SK-N-SH (cell line): ENCODE data around the gene WWOX.

Source experiments
- GATA2 ChIP-seq: sonication (generic); formaldehyde crosslinking; IDR thresholded peaks from 2 replicates; pipeline ENCODE4 v1.5.0; 2020; ENCODE audit warnings: mild to moderate bottlenecking, missing genetic modification reagents
- RCOR1 ChIP-seq: fragments of 150-350 bp; IDR thresholded peaks from 2 replicates; pipeline ENCODE4 v1.6.1; 2017; ENCODE audit warnings: antibody characterized with exemption, low read length
- TCF12 ChIP-seq: IDR thresholded peaks from 2 replicates; pipeline ENCODE4 v1.4.0; 2012
- TF ChIP-seq, protein P1 (sequence below): fragments of 200-600 bp; sonication (generic); IDR thresholded peaks from 2 replicates; pipeline ENCODE4 v1.6.1; 2017; ENCODE audit warnings: antibody characterized with exemption, mild to moderate bottlenecking, moderate library complexity

DNA sequence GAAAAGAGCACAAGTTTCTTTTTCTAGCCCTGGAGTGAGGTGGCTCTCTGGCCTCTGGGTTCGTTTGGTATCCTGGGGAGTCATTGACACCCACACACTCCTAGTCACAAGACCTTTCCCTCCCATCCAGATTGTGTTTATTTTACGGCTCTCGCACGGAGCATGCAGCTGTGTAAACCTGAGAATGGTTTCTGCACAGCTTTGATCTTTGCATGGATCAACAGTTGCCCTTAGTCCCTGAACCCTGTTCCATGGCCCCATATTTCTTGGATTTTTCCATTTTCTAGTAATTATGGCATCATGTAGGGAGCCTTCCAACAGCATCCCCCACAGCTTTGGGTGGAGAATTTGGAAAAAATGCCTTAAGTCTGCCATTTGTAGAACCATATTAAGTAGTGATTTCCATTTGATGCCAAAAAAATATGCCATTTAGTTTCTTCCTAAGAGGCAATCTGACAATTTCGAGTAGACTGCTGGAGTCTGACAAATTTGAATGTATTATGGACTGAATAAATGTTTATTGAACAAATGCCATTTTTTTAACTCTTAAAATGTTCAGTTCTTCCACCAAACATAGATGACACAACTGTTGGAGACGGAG lies 197.7 kb downstream of the WWOX start:
- no peak for TF ChIP-seq TCF12
- TF ChIP-seq GATA2 = no peak
- no peak for TF ChIP-seq RCOR1
- TF ChIP-seq, protein P1, sequence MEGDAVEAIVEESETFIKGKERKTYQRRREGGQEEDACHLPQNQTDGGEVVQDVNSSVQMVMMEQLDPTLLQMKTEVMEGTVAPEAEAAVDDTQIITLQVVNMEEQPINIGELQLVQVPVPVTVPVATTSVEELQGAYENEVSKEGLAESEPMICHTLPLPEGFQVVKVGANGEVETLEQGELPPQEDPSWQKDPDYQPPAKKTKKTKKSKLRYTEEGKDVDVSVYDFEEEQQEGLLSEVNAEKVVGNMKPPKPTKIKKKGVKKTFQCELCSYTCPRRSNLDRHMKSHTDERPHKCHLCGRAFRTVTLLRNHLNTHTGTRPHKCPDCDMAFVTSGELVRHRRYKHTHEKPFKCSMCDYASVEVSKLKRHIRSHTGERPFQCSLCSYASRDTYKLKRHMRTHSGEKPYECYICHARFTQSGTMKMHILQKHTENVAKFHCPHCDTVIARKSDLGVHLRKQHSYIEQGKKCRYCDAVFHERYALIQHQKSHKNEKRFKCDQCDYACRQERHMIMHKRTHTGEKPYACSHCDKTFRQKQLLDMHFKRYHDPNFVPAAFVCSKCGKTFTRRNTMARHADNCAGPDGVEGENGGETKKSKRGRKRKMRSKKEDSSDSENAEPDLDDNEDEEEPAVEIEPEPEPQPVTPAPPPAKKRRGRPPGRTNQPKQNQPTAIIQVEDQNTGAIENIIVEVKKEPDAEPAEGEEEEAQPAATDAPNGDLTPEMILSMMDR = no peak
